Measurements from ENCODE around the gene VAV3. TPM values are rescaled to one million over a fixed set of nuclear protein-coding genes. Genes with fewer than 3 reads are reported as not detected.

VAV3 gene
- polyA plus RNA-seq, 1 donor (not counting 4 experiments of a cell fraction or from before 2014, with no cell fraction given): 19.6 TPM

- Histone ChIP-seq H3K36me3 (ENCODE audit: control insufficient read depth in 2 of 2, extremely low read depth in 1 of 2, insufficient read depth in 2 of 2, low read length in 2 of 2) (no peaks in the 10 kb centered on the region), H3K27ac (ENCODE audit: control insufficient read depth, insufficient read depth, low read length) (no peak overlapping the region), H4K20me1 (ENCODE audit: control insufficient read depth, extremely low read depth, insufficient read depth, low read length) (no peaks in the 10 kb centered on the region), H3K9me3 (ENCODE audit: control insufficient read depth, low read depth, low read length) (no peaks in the 10 kb centered on the region), H3K4me3 (ENCODE audit: control insufficient read depth in 2 of 3, extremely low read depth in 1 of 3, insufficient read depth in 2 of 3, low read depth in 1 of 3, low read length in 3 of 3) (no peak overlapping the region), H3K27me3 (ENCODE audit: control insufficient read depth, extremely low read depth, insufficient read depth, low read length) (no peaks in the 10 kb centered on the region), H2AFZ (ENCODE audit: control insufficient read depth, low read length) (no peak overlapping the region), H3K4me1 (ENCODE audit: control insufficient read depth, extremely low read depth, insufficient read depth, low read length) (peaks cover 36% of the 10 kb centered on the region), H3K9me1 (ENCODE audit: control insufficient read depth, extremely low read depth, insufficient read depth, low read length) (no peaks in the 10 kb centered on the region), H3K9ac (ENCODE audit: control insufficient read depth, extremely low read depth, insufficient read depth, low read length) (no peak overlapping the region), H3K79me2 (ENCODE audit: control insufficient read depth, insufficient read depth, low read length) (peaks cover 2% of the 10 kb centered on the region), H3K4me2 (ENCODE audit: control insufficient read depth, extremely low read depth, insufficient read depth, low read depth, low read length) (peak overlapping the region; percentile 22)
- FAIRE-seq (no peak), DNase-seq (ENCODE audit: low read depth, low spot score) (no peak)
- no peak for TF ChIP-seq CTCF (optimal IDR thresholded peaks at IDR 0.05 in 1 of 3, IDR thresholded peaks at IDR 0.05 in 1 of 3, conservative IDR thresholded peaks at IDR 0.05 in 1 of 3; ENCODE audit: extremely low read depth in 1 of 3, insufficient read depth in 2 of 3, low read length in 3 of 3)
- no peak for TF ChIP-seq EZH2 (IDR thresholded peaks at IDR 0.05; ENCODE audit: low read length)
- dilution Hi-C loops (cut with MboI; ENCODE audit: extremely low pct_ligation_motif_present, low sequenced_read_pairs): no loop called here
Observed at GRCh38 chr1:107662971-107663370, 302.0 kb downstream of the VAV3 start.

GRCh38 chr1:107661158-107661557, 303.8 kb downstream of the VAV3 start:
- Histone ChIP-seq H3K27ac (ENCODE audit: control insufficient read depth, insufficient read depth, low read length) (peak overlapping the region; percentile 42), H3K4me2 (ENCODE audit: control insufficient read depth, extremely low read depth, insufficient read depth, low read depth, low read length) (peak overlapping the region; percentile 82), H4K20me1 (ENCODE audit: control insufficient read depth, extremely low read depth, insufficient read depth, low read length) (no peaks in the 10 kb centered on the region), H3K9me3 (ENCODE audit: control insufficient read depth, low read depth, low read length) (no peaks in the 10 kb centered on the region), H3K27me3 (ENCODE audit: control insufficient read depth, extremely low read depth, insufficient read depth, low read length) (no peaks in the 10 kb centered on the region), H3K4me1 (ENCODE audit: control insufficient read depth, extremely low read depth, insufficient read depth, low read length) (peaks cover 22% of the 10 kb centered on the region), H3K79me2 (ENCODE audit: control insufficient read depth, insufficient read depth, low read length) (peaks cover 2% of the 10 kb centered on the region), H3K4me3 (ENCODE audit: control insufficient read depth in 2 of 3, extremely low read depth in 1 of 3, insufficient read depth in 2 of 3, low read depth in 1 of 3, low read length in 3 of 3) (peak overlapping the region in 1 of 3 experiments; percentile 20), H3K9ac (ENCODE audit: control insufficient read depth, extremely low read depth, insufficient read depth, low read length) (peak overlapping the region; percentile 35), H3K9me1 (ENCODE audit: control insufficient read depth, extremely low read depth, insufficient read depth, low read length) (no peaks in the 10 kb centered on the region), H3K36me3 (ENCODE audit: control insufficient read depth in 2 of 2, extremely low read depth in 1 of 2, insufficient read depth in 2 of 2, low read length in 2 of 2) (no peaks in the 10 kb centered on the region), H2AFZ (ENCODE audit: control insufficient read depth, low read length) (peak overlapping the region; percentile 83)
- dilution Hi-C loops (cut with MboI; ENCODE audit: extremely low pct_ligation_motif_present, low sequenced_read_pairs): no loop called here
- no peak for FAIRE-seq
- TF ChIP-seq CTCF (optimal IDR thresholded peaks at IDR 0.05 in 1 of 3, IDR thresholded peaks at IDR 0.05 in 1 of 3, conservative IDR thresholded peaks at IDR 0.05 in 1 of 3; ENCODE audit: extremely low read depth in 1 of 3, insufficient read depth in 2 of 3, low read length in 3 of 3): no peak
- no peak for TF ChIP-seq EZH2 (IDR thresholded peaks at IDR 0.05; ENCODE audit: low read length)
- DNase-seq (ENCODE audit: low read depth, low spot score): no peak
